Activated CD4-positive, alpha-beta T cell treated with anti-CD3 and anti-CD28 coated beads, Interleukin-2, amount 50 U/mL, for 4 hours (primary cell): Measurements from ENCODE around the gene CHST6.
"Not testable (repeated sequence)": the region's sequence is repeated elsewhere in the genome, so short reads cannot be mapped to it uniquely, and the experiment has no call there.

ENCODE experiments used
- DNase-seq, 2 experiments: peaks; one replicate each; pipeline ENCODE4 v3.0.0-alpha.2; 2020

Gene CHST6

DNA sequence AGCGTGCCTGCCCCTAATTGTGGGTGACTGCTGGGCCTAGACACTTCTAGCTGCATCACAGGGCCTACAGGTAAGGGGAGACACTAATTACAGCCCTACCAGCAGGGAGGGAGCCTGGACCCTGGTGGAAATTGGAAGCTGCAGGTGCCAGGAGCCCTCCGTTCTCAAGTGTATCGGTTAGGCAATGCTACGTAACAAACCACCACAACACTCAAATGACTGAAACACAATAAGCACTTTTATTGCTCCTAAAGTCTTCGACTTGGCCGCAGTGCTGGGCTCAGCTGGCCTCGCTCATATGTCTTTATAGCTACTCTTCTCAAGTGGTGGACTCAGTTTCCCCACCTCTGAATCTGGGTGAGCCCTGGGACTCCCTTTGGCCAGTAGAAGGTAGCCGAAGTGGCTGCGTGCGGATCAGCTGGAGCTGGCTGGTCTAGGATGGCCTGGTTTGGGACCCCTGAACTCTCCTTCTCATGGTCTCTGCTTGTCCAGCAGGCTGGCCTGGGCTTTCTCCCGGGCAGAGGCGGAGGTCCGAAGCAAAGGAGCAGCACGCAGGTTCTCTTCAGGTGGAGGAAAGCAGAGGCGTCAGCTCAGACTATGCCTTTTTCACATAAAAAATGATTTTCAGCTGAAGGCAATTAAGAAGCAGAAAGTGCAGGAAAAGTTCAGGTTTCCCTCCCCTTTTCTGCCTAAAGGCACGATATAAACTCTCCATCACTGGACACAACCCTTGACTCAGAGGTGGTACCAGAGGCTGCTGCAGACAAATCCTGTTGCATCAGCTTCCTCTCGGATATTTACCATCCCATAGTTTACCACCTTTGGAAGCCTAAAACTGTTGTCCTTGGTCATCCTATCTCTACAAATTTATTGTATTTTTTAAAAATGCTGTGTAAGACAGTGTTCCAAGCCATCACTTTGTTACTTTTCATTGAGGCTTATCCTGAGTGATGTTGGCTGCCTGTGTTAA is 22.0 kb downstream of the CHST6 start:
- no peak for DNase-seq

- peak; percentile 11 to 21 for DNase-seq
These were observed 23.3 kb downstream of the CHST6 start for GRCh38 chr16:75471723-75472633.

GRCh38 chr16:75466760-75467159 is 28.5 kb downstream of the CHST6 start:
- DNase-seq: no peak

- DNase-seq: peak; percentile 97 to 98
These were observed 30.9 kb downstream of the CHST6 start, which contains the start of gene TMEM170A for GRCh38 chr16:75464122-75464918. Gene TMEM170A, minus strand, starts transcription at chr16:75464689. Its CDS starts 89 bp downstream, at chr16:75464600.

- not testable (repeated sequence) for DNase-seq
These were observed 31.7 kb downstream of the CHST6 start for GRCh38 chr16:75463389-75464121.

DNA sequence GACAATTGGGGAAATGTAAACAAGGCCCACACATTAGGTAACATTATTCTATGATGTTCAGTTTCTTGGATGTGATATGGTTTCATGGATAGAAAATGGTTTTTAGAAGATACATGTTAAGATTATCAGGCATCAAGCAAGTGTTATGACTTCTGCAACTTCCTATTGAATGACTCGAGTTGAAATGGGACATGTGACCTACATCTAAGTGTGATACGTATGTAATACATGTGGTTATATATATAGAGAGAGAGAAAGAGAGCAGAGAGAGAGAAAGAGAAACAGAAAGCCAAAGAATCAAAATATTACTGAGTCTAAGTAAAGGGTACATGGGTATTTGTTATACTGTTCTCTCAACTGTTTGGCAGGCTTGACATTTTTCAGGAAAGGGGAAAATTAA is 32.4 kb downstream of the CHST6 start:
- DNase-seq: no peak

GRCh38 chr16:75461575-75461974 is 33.7 kb downstream of the CHST6 start:
- no peak for DNase-seq

DNA sequence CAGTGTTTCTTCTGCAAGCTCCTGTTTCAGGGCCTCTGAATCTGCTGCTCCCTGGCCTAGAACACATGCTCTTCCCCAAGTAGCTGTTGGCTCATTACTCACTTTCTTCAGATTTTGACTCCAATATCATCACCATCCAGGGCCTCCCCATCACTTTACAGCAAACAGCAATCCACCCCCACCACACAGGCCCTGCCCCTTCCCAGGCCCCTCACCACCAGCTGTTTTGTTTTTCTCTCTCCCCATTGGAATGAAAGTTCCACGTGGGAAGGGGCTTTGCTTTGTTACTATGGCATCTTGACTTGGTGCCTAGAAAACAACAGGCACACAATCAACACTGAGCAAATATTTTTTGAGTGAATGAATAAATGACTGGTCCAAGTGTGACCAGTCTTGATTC is 34.8 kb downstream of the CHST6 start:
- DNase-seq: no peak

GRCh38 chr16:75459691-75460090 is 35.5 kb downstream of the CHST6 start:
- no peak for DNase-seq

- DNase-seq: no peak
These were observed 36.8 kb downstream of the CHST6 start for GRCh38 chr16:75458439-75458838.

DNA sequence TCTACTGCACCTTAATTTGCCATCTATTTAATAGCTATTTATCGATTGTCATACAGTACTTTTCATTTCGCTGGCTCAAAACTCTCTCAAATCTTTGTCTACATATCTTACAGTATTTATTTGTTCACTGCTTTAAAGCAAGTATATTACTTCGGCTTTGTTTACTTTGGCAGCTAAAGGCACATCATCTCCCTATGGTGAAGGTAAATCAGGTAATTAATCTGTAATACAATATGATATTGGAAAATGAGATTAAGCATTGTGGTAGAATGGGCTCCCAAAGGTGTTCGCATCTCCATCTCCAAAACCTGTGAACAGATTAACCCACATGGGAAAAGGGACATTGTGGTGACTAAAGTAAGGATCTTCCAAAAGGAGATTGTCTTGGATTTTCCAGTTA is 37.2 kb downstream of the CHST6 start:
- no peak for DNase-seq

DNA sequence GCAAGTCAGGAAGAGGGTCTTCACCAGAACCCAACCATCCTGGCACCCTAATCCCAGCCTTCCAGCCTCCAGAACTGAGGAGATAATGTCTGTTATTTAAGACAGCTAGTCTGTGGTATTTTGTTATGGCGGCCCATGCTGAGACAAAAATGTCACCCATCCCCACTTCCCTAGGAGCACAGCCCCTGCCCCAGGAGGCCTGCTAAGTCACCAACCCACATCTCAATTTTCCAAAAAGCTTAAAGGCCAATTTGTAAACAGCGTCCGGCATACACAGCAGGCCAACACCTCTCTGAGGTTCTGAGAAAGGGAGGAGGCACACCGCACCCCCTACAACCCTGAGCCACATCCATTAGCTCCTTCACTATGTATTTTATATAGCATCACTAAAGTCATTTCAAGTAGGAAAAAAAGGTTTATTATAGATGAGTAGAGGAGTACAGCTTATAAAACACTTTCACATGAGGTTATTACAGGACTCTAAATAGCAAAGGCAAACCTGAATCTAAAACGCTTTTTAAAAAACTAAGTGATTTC is 37.7 kb downstream of the CHST6 start:
- no peak for DNase-seq

- DNase-seq: no peak
These were observed 38.3 kb downstream of the CHST6 start for GRCh38 chr16:75456971-75457370.

DNA sequence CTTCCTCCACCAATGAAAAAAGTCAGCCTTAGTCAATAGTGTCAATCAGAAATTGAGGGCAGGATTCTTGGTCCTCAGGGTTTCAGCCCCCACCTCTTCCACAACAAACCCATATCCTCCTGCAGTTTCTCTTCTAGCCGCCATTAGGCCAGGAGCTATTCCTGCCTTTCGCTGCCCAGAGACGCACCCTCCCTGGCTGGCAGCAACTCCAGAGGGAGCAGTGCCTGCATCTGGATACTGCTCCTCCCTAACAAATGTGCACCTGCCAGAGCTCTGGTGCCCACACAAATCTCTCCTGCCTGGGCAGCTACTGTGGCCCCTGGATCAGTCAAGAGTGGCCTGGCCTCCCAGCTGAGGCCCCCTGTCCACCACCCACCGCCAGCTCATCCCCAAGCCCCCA is 38.8 kb downstream of the CHST6 start:
- not testable (repeated sequence) for DNase-seq

- DNase-seq: no peak
These were observed 39.6 kb downstream of the CHST6 start for GRCh38 chr16:75455677-75456076.

DNA sequence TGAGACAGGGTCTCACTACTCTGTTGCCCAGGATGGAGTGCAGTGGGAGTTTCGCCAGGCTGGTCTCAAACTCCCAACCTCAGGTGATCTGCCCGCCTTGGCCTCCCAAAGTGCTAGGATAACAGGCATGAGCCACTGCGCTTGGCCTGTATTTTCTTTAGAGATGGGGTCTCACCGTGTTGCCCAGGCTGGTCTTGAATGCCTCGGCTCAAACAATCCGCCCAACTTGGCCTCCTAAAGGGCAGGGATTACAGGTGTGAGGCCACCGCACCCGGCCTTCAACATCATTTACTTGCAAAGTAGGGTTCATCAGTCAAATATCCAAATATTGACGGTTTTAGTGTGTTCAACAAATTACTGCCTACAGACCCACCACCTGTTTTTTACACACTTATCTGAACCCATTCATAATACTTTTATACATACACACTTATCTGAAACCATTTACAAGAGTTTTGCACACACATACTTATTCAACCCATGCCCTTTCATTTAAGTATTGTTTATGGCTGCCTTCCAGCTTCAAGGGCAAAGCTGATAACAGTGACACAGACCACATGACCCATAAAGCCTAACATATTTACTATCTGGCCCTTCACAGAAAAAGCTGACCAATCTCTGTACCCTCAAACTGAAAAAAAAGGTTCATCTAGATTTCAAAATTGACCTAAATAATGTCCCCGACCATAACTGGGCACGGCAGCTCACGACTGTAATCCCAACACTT is 42.6 kb downstream of the CHST6 start:
- no peak for DNase-seq

DNA sequence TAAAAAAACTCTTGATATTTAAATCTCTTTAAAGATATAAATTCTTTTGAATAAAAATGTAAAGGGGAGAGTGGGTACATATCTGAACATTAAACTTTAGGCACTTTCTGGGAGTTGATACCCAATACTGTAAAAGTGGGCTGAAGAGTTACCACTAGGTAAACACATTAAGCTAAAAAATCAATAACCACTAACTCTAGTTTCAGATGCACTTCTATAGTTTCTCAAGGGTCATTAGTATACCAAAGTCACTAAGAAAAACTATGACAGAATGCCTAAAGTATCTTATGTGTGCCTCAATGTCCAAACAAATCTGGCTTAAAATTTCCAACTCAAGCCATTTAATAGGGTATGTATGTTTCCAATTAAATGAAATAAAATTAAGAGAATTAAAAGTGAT is 48.8 kb downstream of the CHST6 start:
- DNase-seq: no peak

DNA sequence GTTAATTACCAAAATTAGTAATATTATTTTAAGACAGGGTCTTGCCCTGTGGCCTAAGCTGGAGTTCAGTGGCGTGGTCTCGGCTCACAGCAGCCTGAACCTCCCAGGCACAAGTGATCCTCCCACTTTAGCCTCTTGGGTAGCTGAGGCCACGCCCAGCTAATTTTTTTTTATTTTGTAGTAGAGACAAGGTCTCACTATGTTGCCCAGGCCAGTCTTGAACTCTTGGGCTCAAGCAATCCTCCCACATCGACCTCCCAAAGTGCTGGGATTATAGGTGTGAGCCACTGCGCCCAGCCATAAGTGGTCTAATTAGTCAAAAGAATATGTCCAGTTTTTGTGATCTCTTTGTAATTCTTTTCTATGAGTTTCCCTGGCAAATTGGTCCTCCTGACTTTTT is 49.9 kb downstream of the CHST6 start:
- DNase-seq: no peak

GRCh38 chr16:75443298-75443697 is 51.9 kb downstream of the CHST6 start:
- no peak for DNase-seq

- DNase-seq: no peak
These were observed 61.4 kb downstream of the CHST6 start for GRCh38 chr16:75433732-75434413.
